Measurements from ENCODE around the gene ADH4. TPM values are rescaled to one million over a fixed set of nuclear protein-coding genes. Genes with fewer than 3 reads are reported as not detected.

The ADH4 gene
- total RNA-seq, 4 donors from 2014 or later = 0.57 to 8.0 (median 0.75) TPM

GRCh38 chr4:99131378-99131777 lies 12.7 kb downstream of the ADH4 start:
- Histone ChIP-seq H3K27ac (replicated peaks in 1 of 4) (no peak overlapping the region), H3K4me1 (no peaks in the 10 kb centered on the region), H3K4me3 (no peak overlapping the region), H3K9me3 (no peaks in the 10 kb centered on the region), H3K36me3 (no peaks in the 10 kb centered on the region), H3K27me3 (no peaks in the 10 kb centered on the region)
- intact Hi-C loops (cut with DNase I) = no loop called here
- 93% methylated on average over 1 of the region's 2 CpGs for WGBS
- DNase-seq (ENCODE audit: extremely low spot score) = no peak
- TF ChIP-seq EP300 (IDR thresholded peaks at IDR 0.05) (no peak), POLR2AphosphoS5 (IDR thresholded peaks at IDR 0.05) (no peak), POLR2A (IDR thresholded peaks at IDR 0.05; ENCODE audit: low read depth) (no peak), CTCF (IDR thresholded peaks at IDR 0.05) (no peak)

- no peak overlapping the region for H3K27ac ChIP-seq (replicated peaks in 1 of 4)
- 74% methylated on average over 1 of the region's 1 CpG for WGBS
- intact Hi-C loops (cut with DNase I) = no loop called here
- DNase-seq (ENCODE audit: extremely low spot score) = no peak
- no peaks in the 10 kb centered on the region for H3K27me3 ChIP-seq
- H3K36me3 ChIP-seq = no peaks in the 10 kb centered on the region
- no peaks in the 10 kb centered on the region for H3K9me3 ChIP-seq
- TF ChIP-seq CTCF (IDR thresholded peaks at IDR 0.05) (no peak), POLR2AphosphoS5 (IDR thresholded peaks at IDR 0.05) (no peak)
- no peaks in the 10 kb centered on the region for H3K4me1 ChIP-seq
- H3K4me3 ChIP-seq = no peak overlapping the region
Measured at GRCh38 chr4:99126376-99126775, 17.7 kb downstream of the ADH4 start.

- Histone ChIP-seq H3K4me3 (no peak overlapping the region), H3K27me3 (no peaks in the 10 kb centered on the region), H3K4me1 (peaks cover 0 to 18% (median 6%) of the 10 kb centered on the region in 4 donors), H3K36me3 (no peaks in the 10 kb centered on the region), H3K27ac (replicated peaks in 1 of 4) (no peak overlapping the region), H3K9me3 (no peaks in the 10 kb centered on the region)
- no peak for DNase-seq (ENCODE audit: extremely low spot score)
- TF ChIP-seq CTCF (IDR thresholded peaks at IDR 0.05) (no peak), POLR2A (IDR thresholded peaks at IDR 0.05; ENCODE audit: low read depth) (no peak), POLR2AphosphoS5 (IDR thresholded peaks at IDR 0.05) (no peak), EP300 (IDR thresholded peaks at IDR 0.05) (no peak)
- WGBS = 67% methylated on average over 4 of the region's 4 CpGs
- intact Hi-C loops (cut with DNase I) = loop anchor here (5.0 kb wide), 1 partner anchor 341 kb away; no protein-coding TSS in a partner anchor
Measured at GRCh38 chr4:99121008-99121407, 23.1 kb downstream of the ADH4 start.

GRCh38 chr4:99120501-99120900 lies 23.6 kb downstream of the ADH4 start:
- no peak for DNase-seq (ENCODE audit: extremely low spot score)
- Histone ChIP-seq H3K36me3 (no peaks in the 10 kb centered on the region), H3K27me3 (no peaks in the 10 kb centered on the region), H3K9me3 (no peaks in the 10 kb centered on the region), H3K4me1 (peaks cover 0 to 18% (median 6%) of the 10 kb centered on the region in 4 donors), H3K27ac (replicated peaks in 1 of 4) (no peak overlapping the region), H3K4me3 (no peak overlapping the region)
- no peak for TF ChIP-seq POLR2AphosphoS5 (IDR thresholded peaks at IDR 0.05)
- no peak for TF ChIP-seq POLR2A (IDR thresholded peaks at IDR 0.05; ENCODE audit: low read depth)
- TF ChIP-seq CTCF (IDR thresholded peaks at IDR 0.05) = no peak
- no peak for TF ChIP-seq EP300 (IDR thresholded peaks at IDR 0.05)
- 90% methylated on average over 5 of the region's 5 CpGs for WGBS
- intact Hi-C loops (cut with DNase I) = loop anchor here (5.0 kb wide), 1 partner anchor 342 kb away; no protein-coding TSS in a partner anchor

Data from esophagus muscularis mucosa (tissue), 4 donors.